GM13977 (cell line): Measurements from ENCODE around the gene CLMN.

Experiments
- DNase-seq: peaks from one replicate; pipeline ENCODE4 v3.0.0; 2012; ENCODE audit warnings: low spot score
- in situ Hi-C: fragments of 300-500 bp; cut with MboI; formaldehyde crosslinking; loops from one replicate; pipeline ENCODE4 v1.12.0; 2022; ENCODE audit warnings: low sequenced_read_pairs, low pct_unique_long_range_greater_than_20kb, mixed read lengths, inconsistent platforms; ENCODE audit not compliant: unreplicated experiment
- TF ChIP-seq, protein P1 (sequence below): IDR thresholded peaks from 2 replicates; pipeline ENCODE4 v1.5.1; 2012; ENCODE audit warnings: mild to moderate bottlenecking, control low read depth; ENCODE audit not compliant: insufficient read depth; ENCODE audit errors: extremely low read depth, missing control alignments

The CLMN gene

GRCh38 chr14:95215094-95215725, 104.5 kb downstream of the CLMN start:
- no peak for DNase-seq
- TF ChIP-seq, protein P1, sequence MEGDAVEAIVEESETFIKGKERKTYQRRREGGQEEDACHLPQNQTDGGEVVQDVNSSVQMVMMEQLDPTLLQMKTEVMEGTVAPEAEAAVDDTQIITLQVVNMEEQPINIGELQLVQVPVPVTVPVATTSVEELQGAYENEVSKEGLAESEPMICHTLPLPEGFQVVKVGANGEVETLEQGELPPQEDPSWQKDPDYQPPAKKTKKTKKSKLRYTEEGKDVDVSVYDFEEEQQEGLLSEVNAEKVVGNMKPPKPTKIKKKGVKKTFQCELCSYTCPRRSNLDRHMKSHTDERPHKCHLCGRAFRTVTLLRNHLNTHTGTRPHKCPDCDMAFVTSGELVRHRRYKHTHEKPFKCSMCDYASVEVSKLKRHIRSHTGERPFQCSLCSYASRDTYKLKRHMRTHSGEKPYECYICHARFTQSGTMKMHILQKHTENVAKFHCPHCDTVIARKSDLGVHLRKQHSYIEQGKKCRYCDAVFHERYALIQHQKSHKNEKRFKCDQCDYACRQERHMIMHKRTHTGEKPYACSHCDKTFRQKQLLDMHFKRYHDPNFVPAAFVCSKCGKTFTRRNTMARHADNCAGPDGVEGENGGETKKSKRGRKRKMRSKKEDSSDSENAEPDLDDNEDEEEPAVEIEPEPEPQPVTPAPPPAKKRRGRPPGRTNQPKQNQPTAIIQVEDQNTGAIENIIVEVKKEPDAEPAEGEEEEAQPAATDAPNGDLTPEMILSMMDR: no peak
- in situ Hi-C loops: loop anchor here (25.0 kb wide), 1 partner anchor 503 kb away; no protein-coding TSS in a partner anchor

DNA sequence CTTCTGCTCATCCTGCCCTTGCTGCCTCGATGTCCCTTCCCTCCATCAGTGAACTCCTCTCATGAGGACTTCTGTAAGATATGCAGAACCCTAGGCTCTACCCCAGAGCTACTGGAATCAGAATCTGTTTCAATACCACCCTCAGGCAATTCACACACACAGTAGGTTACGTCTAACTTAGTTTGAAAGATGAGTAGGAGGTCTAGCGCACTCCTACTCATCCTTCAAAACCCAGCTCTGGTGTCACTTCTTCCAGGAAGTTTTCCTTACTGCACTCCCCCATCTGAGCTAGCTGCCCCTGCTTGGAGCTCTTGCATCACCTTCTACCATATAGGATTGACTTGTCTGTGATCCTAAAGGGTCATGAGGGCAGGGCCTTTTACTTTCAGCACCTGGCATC, 105.9 kb downstream of the CLMN start:
- DNase-seq: no peak
- TF ChIP-seq, protein P1: no peak
- in situ Hi-C loops: loop anchor here (25.0 kb wide), 1 partner anchor 501 kb away; no protein-coding TSS in a partner anchor

- DNase-seq: no peak
- in situ Hi-C loops: loop anchor here (25.0 kb wide), 1 partner anchor 500 kb away; no protein-coding TSS in a partner anchor
Measured at GRCh38 chr14:95211721-95212504, 107.8 kb downstream of the CLMN start.

GRCh38 chr14:95210699-95211098, 109.0 kb downstream of the CLMN start:
- in situ Hi-C loops: loop anchor here (25.0 kb wide), 1 partner anchor 498 kb away; no protein-coding TSS in a partner anchor
- TF ChIP-seq, protein P1: no peak
- no peak for DNase-seq

More at GRCh38 chr14:95211721-95212504, 107.8 kb downstream of the CLMN start:
- TF ChIP-seq, protein P1: no peak

DNA sequence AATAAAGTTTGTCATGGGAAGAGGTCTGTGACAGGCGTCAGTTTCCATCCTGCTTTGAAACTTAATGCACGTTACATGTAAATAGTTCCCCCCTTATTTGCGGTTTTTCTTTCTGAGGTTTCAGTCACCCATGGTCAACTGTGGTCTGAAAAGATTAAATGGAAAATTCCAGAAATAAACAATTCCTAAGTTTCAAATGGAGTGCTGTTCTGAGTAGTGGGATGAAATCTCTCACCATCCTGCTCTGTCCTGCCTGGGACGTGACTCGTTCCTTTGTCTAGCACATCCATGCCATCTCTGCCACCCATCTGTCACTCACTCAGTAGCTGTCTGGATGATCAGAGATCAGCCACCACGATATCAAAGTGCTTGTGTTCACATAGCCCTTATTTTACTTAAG, 111.1 kb downstream of the CLMN start:
- TF ChIP-seq, protein P1: no peak
- DNase-seq: no peak
- in situ Hi-C loops: loop anchor here (25.0 kb wide), 1 partner anchor 496 kb away; no protein-coding TSS in a partner anchor

- in situ Hi-C loops: loop anchor here (25.0 kb wide), 1 partner anchor 495 kb away; no protein-coding TSS in a partner anchor
- TF ChIP-seq, protein P1: no peak
- DNase-seq: no peak
Measured at GRCh38 chr14:95207475-95208233, 112.1 kb downstream of the CLMN start.
